ENCODE measurements around the gene CEP95.
"Not testable (repeated sequence)": the region's sequence is repeated elsewhere in the genome, so short reads cannot be mapped to it uniquely, and the experiment has no call there.

CEP95 gene

DNA sequence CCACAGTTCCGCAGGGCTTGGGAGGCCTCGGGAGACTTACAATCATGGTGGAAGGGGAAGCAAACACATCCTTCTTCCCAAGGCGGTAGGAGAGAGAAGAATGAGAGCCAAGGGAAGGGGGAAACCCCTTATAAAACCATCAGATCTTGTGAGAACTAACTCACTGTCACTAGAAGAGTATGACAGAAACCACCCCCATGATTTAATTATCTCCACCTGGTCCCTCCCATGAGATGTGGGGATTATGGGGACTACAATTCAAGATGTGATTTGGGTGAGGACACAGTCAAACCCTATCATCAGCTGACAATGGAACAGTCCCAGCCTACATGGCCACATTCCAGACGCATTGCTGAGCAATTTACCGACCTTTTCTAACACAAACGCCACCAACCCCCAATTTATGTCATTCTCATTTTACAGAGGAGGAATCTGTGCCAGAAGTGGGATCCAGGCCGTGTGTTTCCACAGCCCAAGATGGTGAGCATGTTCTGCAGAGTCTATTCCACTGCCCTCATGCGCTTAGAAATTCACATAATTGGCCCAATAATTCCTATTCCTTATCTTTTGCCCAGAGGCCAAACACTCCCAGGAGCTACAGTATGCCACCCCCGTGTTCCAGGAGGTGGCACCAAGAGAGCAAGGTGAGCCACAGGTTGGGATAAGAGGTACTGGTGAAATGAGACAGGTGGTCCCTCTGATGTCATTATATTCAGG, 40.6 kb upstream of the CEP95 start:
- FAIRE-seq (no peak), DNase-seq (ENCODE audit: insufficient read length, low spot score) (no peak)
- TF ChIP-seq, protein P1, sequence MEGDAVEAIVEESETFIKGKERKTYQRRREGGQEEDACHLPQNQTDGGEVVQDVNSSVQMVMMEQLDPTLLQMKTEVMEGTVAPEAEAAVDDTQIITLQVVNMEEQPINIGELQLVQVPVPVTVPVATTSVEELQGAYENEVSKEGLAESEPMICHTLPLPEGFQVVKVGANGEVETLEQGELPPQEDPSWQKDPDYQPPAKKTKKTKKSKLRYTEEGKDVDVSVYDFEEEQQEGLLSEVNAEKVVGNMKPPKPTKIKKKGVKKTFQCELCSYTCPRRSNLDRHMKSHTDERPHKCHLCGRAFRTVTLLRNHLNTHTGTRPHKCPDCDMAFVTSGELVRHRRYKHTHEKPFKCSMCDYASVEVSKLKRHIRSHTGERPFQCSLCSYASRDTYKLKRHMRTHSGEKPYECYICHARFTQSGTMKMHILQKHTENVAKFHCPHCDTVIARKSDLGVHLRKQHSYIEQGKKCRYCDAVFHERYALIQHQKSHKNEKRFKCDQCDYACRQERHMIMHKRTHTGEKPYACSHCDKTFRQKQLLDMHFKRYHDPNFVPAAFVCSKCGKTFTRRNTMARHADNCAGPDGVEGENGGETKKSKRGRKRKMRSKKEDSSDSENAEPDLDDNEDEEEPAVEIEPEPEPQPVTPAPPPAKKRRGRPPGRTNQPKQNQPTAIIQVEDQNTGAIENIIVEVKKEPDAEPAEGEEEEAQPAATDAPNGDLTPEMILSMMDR (IDR thresholded peaks at IDR 0.05; ENCODE audit: insufficient read depth, missing control alignments), result no peak

DNA sequence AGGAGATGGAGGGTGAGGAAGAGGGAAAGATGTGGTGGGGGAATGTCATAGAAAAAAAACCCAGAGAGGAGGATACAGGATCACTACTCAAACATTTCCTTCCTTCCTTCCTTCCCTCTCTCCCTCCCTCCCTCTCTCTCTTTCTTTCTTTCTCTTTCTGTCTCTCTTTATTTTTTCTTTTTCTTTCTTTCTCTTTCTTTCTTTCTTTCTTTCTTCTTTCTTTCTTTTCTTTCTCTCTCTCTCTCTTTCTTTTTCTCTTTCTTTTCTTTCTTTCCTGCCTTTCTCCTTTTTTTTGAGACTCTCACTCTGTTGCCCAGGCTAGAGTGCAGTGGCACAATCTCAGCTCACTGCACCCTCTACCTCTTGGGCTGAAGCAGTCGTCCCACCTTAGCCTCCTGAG, 39.9 kb upstream of the CEP95 start:
- not testable (repeated sequence) for FAIRE-seq; DNase-seq (ENCODE audit: insufficient read length, low spot score)

DNA sequence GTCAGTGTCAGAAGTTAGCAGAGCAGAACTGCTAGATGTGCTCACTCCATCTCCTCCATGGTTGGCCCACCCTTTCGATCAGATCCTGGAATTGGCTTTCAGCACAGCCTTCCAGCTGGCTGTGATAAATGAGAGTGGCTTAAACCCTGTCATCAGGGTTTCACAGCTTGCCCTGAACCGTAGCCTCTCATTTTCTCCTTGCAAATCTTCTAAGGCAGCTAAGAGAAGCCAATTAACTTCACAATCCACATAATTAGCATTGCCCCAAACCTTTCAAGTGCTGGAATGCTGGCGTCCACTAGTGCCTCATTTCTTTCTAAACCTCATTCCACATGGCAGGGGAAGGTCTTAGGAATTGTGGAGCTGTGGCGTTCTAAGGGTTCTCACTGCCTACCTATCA, 36.2 kb upstream of the CEP95 start:
- FAIRE-seq, result no peak
- DNase-seq (ENCODE audit: insufficient read length, low spot score), result no peak
- TF ChIP-seq, protein P1 (IDR thresholded peaks at IDR 0.05; ENCODE audit: insufficient read depth, missing control alignments), result no peak

DNA sequence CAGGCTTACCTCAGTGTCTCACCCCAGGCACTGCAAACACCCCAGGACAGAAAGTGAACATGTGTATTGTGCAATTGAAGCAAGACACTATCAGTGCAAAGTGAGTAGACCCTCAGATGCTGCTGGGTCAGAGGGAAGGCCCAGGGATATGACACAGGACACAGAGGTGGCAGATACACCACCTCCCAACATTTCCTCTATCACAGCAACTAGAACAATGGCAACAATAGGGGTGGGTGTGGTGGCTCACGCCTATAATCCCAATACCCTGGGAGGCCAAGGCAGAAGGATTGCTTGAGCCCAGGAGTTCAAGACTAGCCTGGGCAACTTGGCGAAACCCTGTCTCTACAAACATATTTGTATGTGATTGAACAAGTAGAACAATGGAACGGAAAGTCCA, 35.3 kb upstream of the CEP95 start:
- DNase-seq (ENCODE audit: insufficient read length, low spot score) (no peak), FAIRE-seq (no peak)
- TF ChIP-seq, protein P1 (IDR thresholded peaks at IDR 0.05; ENCODE audit: insufficient read depth, missing control alignments), result no peak

DNA sequence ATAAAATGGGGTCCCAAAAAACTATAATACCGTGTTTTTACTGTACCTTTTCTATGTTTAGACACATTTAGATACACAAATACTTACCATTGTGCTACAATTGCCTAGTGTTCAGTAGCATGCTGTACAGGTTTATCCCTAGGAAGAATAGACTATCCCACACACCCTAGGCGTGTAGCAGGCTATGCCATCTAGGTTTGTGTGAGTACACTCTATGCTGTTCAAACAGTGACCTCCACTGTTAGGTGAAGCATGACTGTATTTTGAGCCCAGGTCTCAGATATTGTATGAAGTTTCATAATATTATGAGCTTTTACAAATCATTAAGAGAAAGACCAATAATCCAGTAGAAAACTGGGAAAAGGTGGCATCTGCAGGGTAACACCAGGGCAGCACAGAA, 34.2 kb upstream of the CEP95 start:
- no peak for FAIRE-seq
- DNase-seq (ENCODE audit: insufficient read length, low spot score), result no peak
- TF ChIP-seq, protein P1 (IDR thresholded peaks at IDR 0.05; ENCODE audit: insufficient read depth, missing control alignments), result no peak

DNA sequence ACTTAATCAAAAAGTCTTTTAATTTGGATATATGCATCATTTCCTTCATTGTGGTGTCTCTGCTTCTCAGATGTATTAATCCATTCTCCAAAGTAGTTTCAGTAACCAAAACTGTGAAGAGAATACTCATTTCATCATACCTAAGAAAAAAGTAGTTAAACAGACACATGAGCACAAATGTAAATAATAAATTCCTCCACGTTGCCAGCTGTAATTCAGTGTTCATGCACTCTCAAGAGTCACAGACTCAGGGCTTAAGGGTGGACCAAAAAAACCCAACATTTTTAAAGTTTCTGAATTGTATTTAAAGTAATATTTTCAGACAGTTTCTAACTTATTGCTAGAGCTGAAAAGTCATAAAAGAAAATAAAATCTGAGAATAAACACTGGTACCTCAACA, 28.9 kb upstream of the CEP95 start:
- no peak for FAIRE-seq
- TF ChIP-seq, protein P1 (IDR thresholded peaks at IDR 0.05; ENCODE audit: insufficient read depth, missing control alignments), result no peak
- DNase-seq (ENCODE audit: insufficient read length, low spot score), result no peak

DNA sequence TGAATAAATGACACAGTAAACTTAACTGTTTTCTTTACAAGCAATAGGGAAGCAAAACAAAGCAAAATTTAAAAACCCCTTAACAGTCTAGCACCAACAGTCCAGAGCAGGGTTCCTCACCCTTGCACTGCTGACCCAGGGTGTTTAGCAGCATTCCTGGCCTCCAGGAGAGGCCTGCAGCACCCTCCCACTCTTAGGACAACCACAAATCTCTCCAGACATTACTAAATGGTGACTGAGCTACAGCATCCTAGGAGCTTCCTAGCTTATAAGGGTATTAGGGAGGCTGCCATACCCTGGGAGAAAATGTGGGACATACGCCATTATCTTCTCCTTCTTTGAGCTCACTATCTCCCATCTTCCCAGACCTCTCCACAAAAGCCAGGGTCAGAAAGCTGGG, 25.8 kb upstream of the CEP95 start:
- no peak for FAIRE-seq
- TF ChIP-seq, protein P1 (IDR thresholded peaks at IDR 0.05; ENCODE audit: insufficient read depth, missing control alignments), result no peak

DNA sequence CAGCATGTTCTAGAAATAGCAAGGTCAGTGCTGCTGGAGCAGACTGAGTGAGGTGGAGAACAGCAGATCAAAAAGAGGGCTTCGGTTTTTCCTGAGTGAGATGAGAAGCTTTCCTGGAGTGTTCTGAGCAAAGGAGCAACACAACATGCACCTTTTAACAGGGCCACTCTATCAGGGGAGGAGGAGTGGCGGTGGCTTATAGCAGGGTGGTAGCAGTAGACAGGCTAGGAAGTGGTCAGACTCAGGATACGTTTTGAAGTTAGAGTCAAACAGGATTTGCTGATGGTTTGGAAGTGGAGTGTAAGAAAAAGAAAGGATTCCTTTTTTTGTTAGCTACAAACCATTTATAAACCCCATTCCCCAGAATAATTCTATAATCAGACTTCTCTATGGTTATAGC, 22.4 kb upstream of the CEP95 start:
- FAIRE-seq (no peak), DNase-seq (ENCODE audit: insufficient read length, low spot score) (no peak)
- TF ChIP-seq, protein P1 (IDR thresholded peaks at IDR 0.05; ENCODE audit: insufficient read depth, missing control alignments), result no peak

More for the DNA sequence above, 25.8 kb upstream of the CEP95 start:
- no peak for DNase-seq (ENCODE audit: insufficient read length, low spot score)

Data from D721Med (cell line).